Measurements from ENCODE around the gene SKA1. TPM values are rescaled to one million over a fixed set of nuclear protein-coding genes. Genes with fewer than 3 reads are reported as not detected.

The SKA1 gene
- total RNA-seq, 1 experiment from 2014 or later: 20.6 TPM

GRCh38 chr18:50338715-50339114, 36.1 kb upstream of the SKA1 start:
- no peak overlapping the region for H2AK5ac ChIP-seq (ENCODE audit: insufficient read length, low read length)
- H3K4me2 ChIP-seq (ENCODE audit: insufficient read depth, insufficient read length, low read length): no peak overlapping the region
- H2BK120ac ChIP-seq (ENCODE audit: low read depth, low read length, poor library complexity, severe bottlenecking): no peak overlapping the region
- no peak overlapping the region for H3K18ac ChIP-seq (ENCODE audit: insufficient read length, low read depth, low read length)
- no peak overlapping the region for H3K23ac ChIP-seq (ENCODE audit: insufficient read length, low read depth, low read length)
- H2BK5ac ChIP-seq (ENCODE audit: insufficient read length, low read length): no peak overlapping the region
- Mint-ChIP-seq H3K27ac (no peak overlapping the region; a peak in 1 of 7 replicates), H3K4me3 (no peak overlapping the region), H3K4me1 (peaks cover 6 to 17% of the 10 kb centered on the region in 2 experiments; a peak in 2 of 4 replicates), H3K9me3 (no peaks in the 10 kb centered on the region; a peak in 1 of 5 replicates), H3K27me3 (ENCODE audit: low read depth) (no peaks in the 10 kb centered on the region; the same call in 1 of the 2 replicates), H3K36me3 (ENCODE audit: insufficient read depth in 1 of 3, low read depth in 3 of 3) (no peaks in the 10 kb centered on the region)
- no peak overlapping the region for H3K56ac ChIP-seq (ENCODE audit: insufficient read length, low read depth, low read length)
- H4K91ac ChIP-seq (ENCODE audit: insufficient read length, low read depth, low read length): no peak overlapping the region
- H4K5ac ChIP-seq (ENCODE audit: insufficient read length, low read depth, low read length): no peak overlapping the region
- H2BK20ac ChIP-seq (ENCODE audit: low read depth, low read length, poor library complexity, severe bottlenecking): no peak overlapping the region
- H4K8ac ChIP-seq (replicated peaks; ENCODE audit: insufficient read length, low read depth, low read length): no peak overlapping the region
- H3K9me3 ChIP-seq (ENCODE audit: control insufficient read depth, low read depth, low read length): no peaks in the 10 kb centered on the region
- DNase-seq: no peak
- no peak overlapping the region for H3K9ac ChIP-seq (ENCODE audit: extremely low read depth, insufficient read length, low read length)
- H2BK12ac ChIP-seq (ENCODE audit: insufficient read length, low read depth, low read length): no peak overlapping the region
- H2AFZ ChIP-seq (ENCODE audit: low read length): no peak overlapping the region
- no peaks in the 10 kb centered on the region for H3K27me3 ChIP-seq (ENCODE audit: insufficient read depth, low read length)
- no peaks in the 10 kb centered on the region for H3K23me2 ChIP-seq (ENCODE audit: insufficient read length, low read depth, low read length, poor library complexity, severe bottlenecking)
- H3T11ph ChIP-seq (ENCODE audit: low read length): no peak overlapping the region
- H3K79me2 ChIP-seq (ENCODE audit: insufficient read depth, low read length): no peaks in the 10 kb centered on the region
- TF ChIP-seq CTCF (conservative IDR thresholded peaks at IDR 0.05): no peak
- no peaks in the 10 kb centered on the region for H4K20me1 ChIP-seq (ENCODE audit: control insufficient read depth, insufficient read depth, insufficient read length)
- H2BK15ac ChIP-seq (ENCODE audit: low read depth, low read length): no peak overlapping the region
- H3K14ac ChIP-seq (ENCODE audit: insufficient read depth, low read length): no peak overlapping the region
- no CpG with 5 or more reads among the region's 2 CpGs for WGBS (ENCODE audit: extremely low coverage, insufficient read length, low lambda C conversion rate)
- H3K27ac ChIP-seq (ENCODE audit: insufficient read length, low read depth, low read length): no peak overlapping the region
- no peaks in the 10 kb centered on the region for H3K4me1 ChIP-seq (ENCODE audit: insufficient read depth, low read length)
- no peaks in the 10 kb centered on the region for H3K79me1 ChIP-seq (ENCODE audit: insufficient read depth, low read depth, low read length, poor library complexity, severe bottlenecking)
- H3K4ac ChIP-seq (ENCODE audit: low read depth, low read length): no peak overlapping the region
